ENCODE results near the gene NXPE2. TPM values are rescaled to one million over a fixed set of nuclear protein-coding genes. Genes with fewer than 3 reads are reported as not detected.

The NXPE2 gene
- total RNA-seq, 1 donor from 2014 or later: not detected

DNA sequence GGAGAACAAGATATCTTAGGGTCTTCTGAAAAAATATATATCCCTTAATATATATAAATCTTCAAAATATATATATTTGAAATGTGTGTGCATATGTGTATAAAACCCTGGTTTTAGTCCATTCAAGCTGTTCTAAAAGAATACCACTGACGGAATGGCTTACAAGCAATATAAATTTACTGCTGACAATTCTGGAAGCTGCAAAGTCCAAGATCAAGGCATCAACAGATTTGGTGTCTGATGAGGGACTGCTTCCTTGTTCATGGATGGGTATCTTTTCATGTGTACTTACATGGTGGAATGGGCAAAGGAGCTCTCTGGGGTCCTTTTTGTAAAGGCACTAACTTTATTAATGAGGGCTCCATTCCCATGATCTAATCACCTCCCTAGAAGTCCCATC is 6.8 kb downstream of the NXPE2 start:
- DNase-seq (ENCODE audit: low spot score): no peak
- H3K4me1 Mint-ChIP-seq (ENCODE audit: low read depth): no peaks in the 10 kb centered on the region
- intact Hi-C loops (cut with micrococcal nuclease): no loop called here
- peaks cover 8% of the 10 kb centered on the region for H3K9me3 Mint-ChIP-seq
- H3K27ac Mint-ChIP-seq: no peak overlapping the region
- no peak overlapping the region for H3K4me3 Mint-ChIP-seq (ENCODE audit: low read depth)
- no peaks in the 10 kb centered on the region for H3K27me3 Mint-ChIP-seq (ENCODE audit: low read depth)
- no peaks in the 10 kb centered on the region for H3K36me3 Mint-ChIP-seq (ENCODE audit: low read depth)

DNA sequence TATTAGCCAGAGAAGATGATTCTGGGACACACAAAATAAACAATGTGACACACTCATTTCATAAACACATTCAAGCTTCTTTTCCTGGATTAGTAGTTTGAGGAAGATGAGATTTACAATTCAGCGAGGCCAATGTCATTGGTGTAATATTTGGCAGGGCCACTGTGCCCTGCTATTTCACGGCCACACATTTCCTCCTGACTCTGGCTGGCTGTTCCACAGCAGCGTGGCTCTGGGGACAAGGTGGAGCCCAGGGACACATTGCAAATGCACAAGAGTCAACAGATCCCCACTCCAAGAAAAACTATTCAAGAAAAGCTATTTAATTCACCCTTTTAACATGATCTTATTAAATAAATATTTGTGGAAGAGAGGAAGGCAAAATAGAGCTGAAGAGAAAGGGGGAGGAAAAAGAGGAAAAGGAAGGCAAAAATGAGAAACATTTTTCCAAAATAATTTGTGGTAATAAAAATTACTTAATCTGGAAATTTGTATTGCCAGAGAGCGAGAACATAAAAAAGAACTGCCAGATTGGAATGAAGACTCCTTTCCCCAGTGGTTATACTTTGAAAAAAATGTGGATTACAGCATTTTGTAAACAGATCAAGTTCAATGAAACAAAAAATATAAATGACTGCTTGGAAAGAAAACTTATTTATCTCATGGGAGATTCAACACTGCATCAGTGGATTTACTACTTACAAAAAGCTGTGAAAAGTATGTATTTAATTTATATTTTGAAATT is 27.1 kb downstream of the NXPE2 start:
- DNase-seq (ENCODE audit: low spot score): no peak
- H3K27me3 Mint-ChIP-seq (ENCODE audit: low read depth): no peaks in the 10 kb centered on the region
- no peaks in the 10 kb centered on the region for H3K9me3 Mint-ChIP-seq
- no peak overlapping the region for H3K27ac Mint-ChIP-seq
- H3K4me3 Mint-ChIP-seq (ENCODE audit: low read depth): no peak overlapping the region
- H3K36me3 Mint-ChIP-seq (ENCODE audit: low read depth): no peaks in the 10 kb centered on the region
- intact Hi-C loops (cut with micrococcal nuclease): no loop called here
- H3K4me1 Mint-ChIP-seq (ENCODE audit: low read depth): no peaks in the 10 kb centered on the region

DNA sequence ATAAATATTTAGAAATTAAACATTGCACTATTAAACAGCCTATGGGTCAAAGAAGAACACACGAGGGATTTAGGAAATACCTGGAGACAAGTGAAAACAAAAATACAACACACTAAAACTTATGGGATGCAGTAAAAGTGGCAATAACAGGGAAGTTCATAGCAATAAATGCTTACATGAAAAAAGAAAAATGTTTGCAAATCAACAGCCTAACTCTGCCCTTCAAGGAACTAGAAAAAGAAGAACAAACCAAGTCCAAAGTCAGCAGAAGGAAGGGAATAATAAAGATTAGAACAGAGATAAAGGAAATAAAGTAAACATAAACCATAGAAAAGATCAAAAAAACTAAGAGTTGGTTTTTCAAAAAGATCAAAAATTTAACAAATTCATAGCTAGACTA is 31.6 kb downstream of the NXPE2 start:
- H3K36me3 Mint-ChIP-seq (ENCODE audit: low read depth): no peaks in the 10 kb centered on the region

DNA sequence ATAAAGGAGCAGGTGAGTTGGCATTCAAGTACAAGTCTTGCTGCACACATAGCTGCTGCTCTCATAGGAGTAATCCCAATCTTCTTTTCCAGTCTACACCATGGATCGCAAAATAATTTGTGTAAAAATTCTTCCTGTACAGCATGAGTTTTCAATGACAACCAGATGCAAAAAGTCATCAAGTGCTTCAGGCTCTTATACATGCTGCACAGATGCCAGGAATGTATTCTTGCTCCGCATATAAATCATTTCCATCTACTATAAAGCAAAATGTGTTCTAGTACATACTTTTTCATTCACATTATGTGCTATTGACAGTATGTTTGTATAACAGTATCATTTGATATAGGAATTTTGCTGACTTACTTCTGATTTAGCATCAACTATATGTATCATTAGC is 35.4 kb downstream of the NXPE2 start:
- no peak for DNase-seq (ENCODE audit: low spot score)
- H3K27me3 Mint-ChIP-seq (ENCODE audit: low read depth): no peaks in the 10 kb centered on the region
- no peak overlapping the region for H3K27ac Mint-ChIP-seq
- H3K4me3 Mint-ChIP-seq (ENCODE audit: low read depth): no peak overlapping the region
- intact Hi-C loops (cut with micrococcal nuclease): no loop called here
- no peaks in the 10 kb centered on the region for H3K36me3 Mint-ChIP-seq (ENCODE audit: low read depth)
- no peaks in the 10 kb centered on the region for H3K4me1 Mint-ChIP-seq (ENCODE audit: low read depth)
- H3K9me3 Mint-ChIP-seq: no peaks in the 10 kb centered on the region

More for the DNA sequence above, 31.6 kb downstream of the NXPE2 start:
- H3K27ac Mint-ChIP-seq: no peak overlapping the region
- intact Hi-C loops (cut with micrococcal nuclease): no loop called here
- no peak overlapping the region for H3K4me3 Mint-ChIP-seq (ENCODE audit: low read depth)
- no peaks in the 10 kb centered on the region for H3K27me3 Mint-ChIP-seq (ENCODE audit: low read depth)
- H3K9me3 Mint-ChIP-seq: no peaks in the 10 kb centered on the region
- DNase-seq (ENCODE audit: low spot score): no peak
- H3K4me1 Mint-ChIP-seq (ENCODE audit: low read depth): no peaks in the 10 kb centered on the region

DNA sequence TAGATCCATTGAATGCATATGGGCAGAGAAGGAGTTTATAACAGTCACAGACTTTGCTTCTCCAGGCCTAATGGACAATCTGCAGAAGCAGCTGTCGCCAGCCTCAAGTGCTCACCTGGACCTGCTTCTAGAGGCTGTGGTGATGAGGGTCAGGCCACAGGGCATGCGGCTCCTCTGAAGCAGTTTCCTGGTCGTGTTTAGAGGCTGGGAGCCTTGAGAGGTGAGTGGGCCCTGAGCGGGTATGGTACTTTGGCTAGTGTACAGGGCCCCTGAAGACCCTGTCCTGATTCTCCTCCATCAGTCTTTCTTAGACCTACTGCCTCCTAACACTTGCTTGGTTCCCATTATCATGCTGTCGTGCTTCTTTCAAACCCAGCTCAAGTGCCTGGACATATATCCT is 41.2 kb downstream of the NXPE2 start:
- no peak overlapping the region for H3K27ac Mint-ChIP-seq
- no peaks in the 10 kb centered on the region for H3K27me3 Mint-ChIP-seq (ENCODE audit: low read depth)

DNA sequence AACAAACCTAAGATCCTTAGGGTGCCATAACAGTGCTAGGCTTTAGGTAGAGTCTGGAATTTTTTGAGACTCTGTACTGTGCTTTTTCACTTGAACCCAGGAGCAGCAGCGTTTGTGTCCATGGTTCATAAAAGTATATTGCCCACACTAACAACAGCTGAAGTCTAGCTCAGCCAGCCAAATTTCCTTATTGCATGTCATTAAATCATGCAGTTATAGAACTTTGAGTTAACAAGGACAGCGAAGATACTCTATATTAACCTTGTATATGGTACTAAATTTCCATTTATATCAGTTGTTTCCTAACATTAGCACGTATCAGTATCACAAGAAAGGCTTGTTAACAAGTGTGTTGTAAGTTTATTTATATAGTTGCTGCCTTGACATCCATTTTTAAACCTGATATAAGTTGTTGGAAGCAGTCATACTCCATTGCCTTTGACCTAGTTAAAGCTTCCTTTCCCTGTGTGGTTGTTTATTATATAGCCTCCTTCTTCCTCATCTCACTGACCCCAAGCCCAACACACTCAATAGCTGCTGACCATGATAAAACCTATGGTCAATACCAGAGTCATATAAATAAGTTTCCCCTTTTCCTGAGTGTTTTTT is 46.7 kb downstream of the NXPE2 start:
- DNase-seq (ENCODE audit: low spot score): no peak
- Mint-ChIP-seq H3K36me3 (ENCODE audit: low read depth) (no peaks in the 10 kb centered on the region), H3K9me3 (no peaks in the 10 kb centered on the region), H3K27me3 (ENCODE audit: low read depth) (no peaks in the 10 kb centered on the region), H3K4me3 (ENCODE audit: low read depth) (no peak overlapping the region), H3K4me1 (ENCODE audit: low read depth) (no peaks in the 10 kb centered on the region), H3K27ac (no peak overlapping the region)
- intact Hi-C loops (cut with micrococcal nuclease): no loop called here

More for the DNA sequence above, 41.2 kb downstream of the NXPE2 start:
- H3K4me1 Mint-ChIP-seq (ENCODE audit: low read depth): no peaks in the 10 kb centered on the region
- intact Hi-C loops (cut with micrococcal nuclease): no loop called here
- DNase-seq (ENCODE audit: low spot score): no peak
- no peaks in the 10 kb centered on the region for H3K36me3 Mint-ChIP-seq (ENCODE audit: low read depth)
- no peaks in the 10 kb centered on the region for H3K9me3 Mint-ChIP-seq
- no peak overlapping the region for H3K4me3 Mint-ChIP-seq (ENCODE audit: low read depth)

DNA sequence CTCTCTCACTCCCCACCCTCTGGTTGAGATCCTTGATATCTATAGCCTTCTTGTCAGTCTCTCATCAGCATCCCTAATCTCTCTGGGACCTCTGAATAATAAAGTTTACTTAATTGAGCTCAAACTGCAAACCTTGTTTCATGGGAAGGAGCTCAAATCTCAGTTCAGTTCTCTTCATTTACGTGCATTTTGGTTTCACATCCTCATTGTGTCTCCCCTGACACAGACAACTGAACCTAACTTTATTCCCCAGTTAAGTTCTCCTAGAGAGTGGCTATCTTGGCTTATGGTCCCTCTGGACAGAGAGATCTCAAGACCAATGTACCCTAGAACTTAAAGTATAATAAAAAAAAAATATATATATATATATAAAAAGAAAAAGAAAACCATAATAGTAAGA is 47.3 kb downstream of the NXPE2 start:
- H3K4me1 Mint-ChIP-seq (ENCODE audit: low read depth): no peaks in the 10 kb centered on the region
- DNase-seq (ENCODE audit: low spot score): no peak
- H3K36me3 Mint-ChIP-seq (ENCODE audit: low read depth): no peaks in the 10 kb centered on the region
- no peak overlapping the region for H3K4me3 Mint-ChIP-seq (ENCODE audit: low read depth)
- intact Hi-C loops (cut with micrococcal nuclease): no loop called here
- no peaks in the 10 kb centered on the region for H3K27me3 Mint-ChIP-seq (ENCODE audit: low read depth)
- H3K27ac Mint-ChIP-seq: no peak overlapping the region
- no peaks in the 10 kb centered on the region for H3K9me3 Mint-ChIP-seq

DNA sequence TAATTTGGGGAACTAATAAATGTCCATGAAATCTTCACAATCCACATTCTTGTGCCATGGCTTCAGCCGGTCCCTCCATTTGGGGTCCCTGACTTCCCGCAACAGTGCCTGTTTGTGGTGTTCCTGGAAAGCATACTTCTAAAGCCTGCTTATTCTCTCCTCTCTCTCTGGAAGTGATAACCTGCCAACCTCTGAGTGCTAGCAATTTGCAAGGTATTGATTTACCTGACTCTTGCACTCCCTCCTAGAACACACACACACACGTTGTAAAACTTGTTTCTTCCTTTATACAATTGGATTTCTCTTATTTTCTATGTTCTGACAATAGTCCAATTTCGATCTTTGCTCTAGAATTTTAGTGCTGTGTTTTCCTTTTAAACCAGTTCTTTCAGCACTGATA is 58.5 kb downstream of the NXPE2 start:
- intact Hi-C loops (cut with micrococcal nuclease): loop anchor here (5.0 kb wide), 1 partner anchor 1540 kb away; no protein-coding TSS in a partner anchor
- H3K36me3 Mint-ChIP-seq (ENCODE audit: low read depth): no peaks in the 10 kb centered on the region
- H3K4me3 Mint-ChIP-seq (ENCODE audit: low read depth): no peak overlapping the region
- no peaks in the 10 kb centered on the region for H3K4me1 Mint-ChIP-seq (ENCODE audit: low read depth)
- H3K9me3 Mint-ChIP-seq: no peaks in the 10 kb centered on the region
- DNase-seq (ENCODE audit: low spot score): no peak
- H3K27me3 Mint-ChIP-seq (ENCODE audit: low read depth): no peaks in the 10 kb centered on the region
- H3K27ac Mint-ChIP-seq: no peak overlapping the region

DNA sequence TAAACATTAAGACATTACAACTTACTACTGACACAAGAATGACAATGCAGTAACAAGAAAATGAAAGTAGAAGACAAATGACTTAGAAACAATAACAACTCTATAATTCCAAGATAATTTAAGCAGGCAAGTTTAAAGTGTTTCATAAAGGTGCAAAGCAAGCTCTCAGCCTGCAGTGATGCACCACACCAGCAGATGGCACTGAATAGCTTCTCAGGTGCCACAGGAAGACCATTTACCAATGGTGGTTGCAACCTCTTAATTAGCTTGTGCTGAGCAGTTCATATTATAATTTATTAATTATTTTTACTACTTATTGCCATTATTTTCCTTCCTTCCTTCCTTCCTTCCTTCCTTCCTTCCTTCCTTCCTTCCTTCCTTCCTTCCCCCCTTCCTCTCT is 60.6 kb downstream of the NXPE2 start:
- H3K4me1 Mint-ChIP-seq (ENCODE audit: low read depth): no peaks in the 10 kb centered on the region
- no peak for DNase-seq (ENCODE audit: low spot score)
- H3K9me3 Mint-ChIP-seq: no peaks in the 10 kb centered on the region
- no peak overlapping the region for H3K4me3 Mint-ChIP-seq (ENCODE audit: low read depth)
- H3K27ac Mint-ChIP-seq: no peak overlapping the region
- H3K27me3 Mint-ChIP-seq (ENCODE audit: low read depth): no peaks in the 10 kb centered on the region
- intact Hi-C loops (cut with micrococcal nuclease): loop anchor here (5.0 kb wide), 1 partner anchor 1538 kb away; no protein-coding TSS in a partner anchor
- no peaks in the 10 kb centered on the region for H3K36me3 Mint-ChIP-seq (ENCODE audit: low read depth)

DNA sequence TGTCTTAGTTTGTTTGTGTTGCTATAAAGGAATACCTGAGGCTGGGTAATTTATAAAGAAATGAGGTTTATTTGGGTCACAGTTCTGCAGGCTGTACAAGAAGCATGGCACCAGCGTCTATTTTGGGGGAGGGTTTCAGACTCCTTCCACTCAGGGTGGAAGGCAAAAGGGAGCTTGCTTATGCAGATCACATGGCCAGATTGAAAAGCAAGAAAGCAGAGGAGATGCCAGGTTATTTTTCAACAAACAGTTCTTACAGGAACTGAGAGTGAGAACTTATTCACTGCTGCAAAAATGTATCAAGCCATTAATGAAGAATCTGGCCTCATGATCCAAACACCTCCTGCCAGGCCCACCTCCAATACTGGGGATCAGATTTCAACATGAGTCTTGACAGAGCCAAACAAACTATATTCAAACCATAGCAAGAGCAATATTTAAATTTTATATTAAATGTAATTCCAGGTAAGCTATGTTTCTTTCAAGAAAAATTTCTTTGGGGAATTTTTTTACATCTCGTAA is 66.9 kb downstream of the NXPE2 start:
- no peak overlapping the region for H3K27ac Mint-ChIP-seq

DNA sequence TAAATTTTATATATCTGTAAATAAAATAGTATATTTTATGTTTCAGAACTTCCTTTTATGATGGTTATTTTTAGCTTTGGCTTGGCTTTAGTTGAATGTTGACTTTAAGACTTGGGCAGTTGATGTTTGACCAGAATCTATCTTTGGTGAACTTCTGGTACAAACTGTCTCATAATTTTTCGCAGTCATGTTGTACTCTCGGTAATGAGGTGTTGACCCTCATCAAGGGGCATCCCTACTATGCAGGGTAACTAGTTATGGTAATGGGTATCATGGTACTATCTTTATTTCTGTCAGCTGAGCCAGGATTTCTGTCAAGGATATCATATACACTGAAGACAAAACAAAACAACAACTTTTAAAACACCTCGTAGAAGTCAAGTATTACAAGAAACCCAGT is 67.7 kb downstream of the NXPE2 start:
- no peaks in the 10 kb centered on the region for H3K4me1 Mint-ChIP-seq (ENCODE audit: low read depth)
- H3K27me3 Mint-ChIP-seq (ENCODE audit: low read depth): no peaks in the 10 kb centered on the region
- H3K9me3 Mint-ChIP-seq: no peaks in the 10 kb centered on the region
- intact Hi-C loops (cut with micrococcal nuclease): no loop called here
- DNase-seq (ENCODE audit: low spot score): no peak
- no peak overlapping the region for H3K4me3 Mint-ChIP-seq (ENCODE audit: low read depth)
- no peaks in the 10 kb centered on the region for H3K36me3 Mint-ChIP-seq (ENCODE audit: low read depth)
- H3K27ac Mint-ChIP-seq: no peak overlapping the region

More for the DNA sequence above, 66.9 kb downstream of the NXPE2 start:
- H3K9me3 Mint-ChIP-seq: no peaks in the 10 kb centered on the region
- no peak overlapping the region for H3K4me3 Mint-ChIP-seq (ENCODE audit: low read depth)
- intact Hi-C loops (cut with micrococcal nuclease): no loop called here
- H3K4me1 Mint-ChIP-seq (ENCODE audit: low read depth): no peaks in the 10 kb centered on the region
- DNase-seq (ENCODE audit: low spot score): no peak
- H3K27me3 Mint-ChIP-seq (ENCODE audit: low read depth): no peaks in the 10 kb centered on the region
- H3K36me3 Mint-ChIP-seq (ENCODE audit: low read depth): no peaks in the 10 kb centered on the region
